Measurements from ENCODE around the gene CPEB1. TPM values are rescaled to one million over a fixed set of nuclear protein-coding genes. Genes with fewer than 3 reads are reported as not detected.

Gene CPEB1
- total and polyA plus RNA-seq, 2 donors (not counting 1 experiment from before 2014, with no cell fraction given), result 0.19 to 0.62 TPM

Other genes with a start within 250 kb of the CPEB1 start
- 2.8 and 3.1 TPM in 2 replicates for gene GOLGA6L9, start 217.5 kb downstream of the CPEB1 start, total RNA-seq
- 2.1 and 8.3 TPM in 2 replicates for gene GOLGA6L9, start 217.5 kb downstream of the CPEB1 start, polyA plus RNA-seq
- gene RPS17, start 106.9 kb downstream of the CPEB1 start, total RNA-seq, result 2,214 and 2,297 TPM in 2 replicates
- 5,164 and 5,877 TPM in 2 replicates for gene RPS17, start 106.9 kb downstream of the CPEB1 start, polyA plus RNA-seq
- 0.15 and 0.61 TPM in 2 replicates for gene AP3B2, start 62.5 kb upstream of the CPEB1 start, total RNA-seq
- 0.16 and 0.37 TPM in 2 replicates for gene AP3B2, start 62.5 kb upstream of the CPEB1 start, polyA plus RNA-seq
- gene FSD2, start 158.7 kb upstream of the CPEB1 start, total RNA-seq, result not detected in 2 replicates
- not detected in 2 replicates for gene FSD2, start 158.7 kb upstream of the CPEB1 start, polyA plus RNA-seq
- gene WHAMM, start 162.3 kb upstream of the CPEB1 start, total RNA-seq, result 29.9 and 31.3 TPM in 2 replicates
- 18.3 and 44.3 TPM in 2 replicates for gene WHAMM, start 162.3 kb upstream of the CPEB1 start, polyA plus RNA-seq

Data from B cell (primary cell).